UCSD-AML1 (cell line): Measurements from ENCODE around the gene PKNOX1.
A peak's percentile ranks its signal among the peaks of the same experiment; 100 is the strongest.
"Not testable (repeated sequence)": the region's sequence is repeated elsewhere in the genome, so short reads cannot be mapped to it uniquely, and the experiment has no call there.

Source experiments
- DNase-seq: peaks from one replicate; lab custom pipeline; 2025; ENCODE audit not compliant: unreplicated experiment; lab: John Stamatoyannopoulos, UW

PKNOX1 gene

DNA sequence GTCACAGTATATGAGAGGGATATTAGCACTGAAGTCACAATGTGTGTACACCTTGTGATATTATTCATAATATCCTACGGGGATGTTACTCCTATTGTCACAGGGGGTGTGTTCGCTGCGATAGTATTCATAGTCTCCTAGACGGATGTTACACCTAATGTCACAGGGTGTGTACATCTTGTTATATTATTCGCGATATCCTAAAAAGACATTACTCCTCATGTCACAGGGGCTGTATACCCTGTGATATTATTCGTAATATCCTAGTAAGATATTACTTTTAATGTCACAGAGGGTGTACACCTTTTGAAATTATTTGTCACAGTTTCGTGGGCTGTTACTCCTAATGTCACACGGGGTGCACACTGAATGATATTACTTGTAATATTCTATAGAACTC is 23.2 kb upstream of the PKNOX1 start:
- not testable (repeated sequence) for DNase-seq

DNA sequence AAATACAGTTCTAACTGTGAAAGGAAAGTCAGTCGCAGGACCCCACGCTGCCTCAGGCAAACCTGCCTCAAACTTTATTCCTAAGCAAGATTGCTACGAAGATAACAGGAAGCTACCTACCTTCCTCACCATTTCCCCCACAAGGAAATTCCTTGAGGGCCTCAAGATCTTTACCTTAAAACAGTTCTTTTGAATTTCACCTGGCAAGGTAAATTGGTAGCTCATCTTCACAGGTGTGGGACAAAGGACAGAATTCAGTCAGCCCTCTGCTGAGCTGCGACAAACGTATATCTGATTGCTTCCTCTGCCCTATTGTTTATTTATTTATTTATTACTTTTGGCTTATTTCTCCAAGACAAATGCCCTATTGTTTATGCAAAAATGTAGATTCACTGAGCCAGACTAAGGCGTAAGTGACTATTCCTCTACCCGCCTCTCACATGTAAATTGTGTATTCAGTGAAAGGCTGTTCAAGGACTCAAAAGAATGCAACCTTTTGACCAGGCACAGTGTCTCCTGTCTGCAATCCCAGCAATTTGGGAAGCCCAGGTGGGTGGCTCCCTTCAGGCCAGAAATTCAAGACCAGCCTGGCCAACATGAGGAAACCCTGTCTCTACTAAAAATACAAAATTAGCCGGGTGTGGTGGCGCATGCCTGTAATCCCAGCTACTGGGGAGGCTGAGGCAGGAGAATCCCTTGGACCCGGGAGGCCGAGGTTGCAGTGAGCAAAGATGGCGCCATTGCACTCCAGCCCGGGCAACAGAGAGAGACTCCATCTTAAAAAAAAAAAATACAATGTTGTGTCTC is 17.3 kb upstream of the PKNOX1 start:
- no peak for DNase-seq

DNA sequence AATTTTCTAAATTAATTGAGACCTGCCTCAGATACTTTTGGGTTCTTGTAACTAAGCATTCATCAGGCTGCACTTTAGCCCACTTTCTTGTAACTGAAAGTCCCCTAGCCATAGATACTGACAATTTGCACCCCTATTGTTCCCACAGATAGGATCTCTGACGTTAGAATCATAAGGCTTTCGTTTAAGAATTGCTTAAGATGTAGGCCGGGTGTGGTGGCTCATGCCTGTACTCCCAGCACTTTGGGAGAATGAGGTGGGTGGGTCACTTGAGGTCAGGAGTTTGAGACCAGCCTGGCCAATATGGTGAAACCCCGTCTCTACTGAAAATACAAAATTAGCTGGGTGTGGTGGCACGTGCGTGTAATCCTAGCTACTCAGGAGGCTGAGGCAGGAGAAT is 16.2 kb upstream of the PKNOX1 start:
- not testable (repeated sequence) for DNase-seq

DNA sequence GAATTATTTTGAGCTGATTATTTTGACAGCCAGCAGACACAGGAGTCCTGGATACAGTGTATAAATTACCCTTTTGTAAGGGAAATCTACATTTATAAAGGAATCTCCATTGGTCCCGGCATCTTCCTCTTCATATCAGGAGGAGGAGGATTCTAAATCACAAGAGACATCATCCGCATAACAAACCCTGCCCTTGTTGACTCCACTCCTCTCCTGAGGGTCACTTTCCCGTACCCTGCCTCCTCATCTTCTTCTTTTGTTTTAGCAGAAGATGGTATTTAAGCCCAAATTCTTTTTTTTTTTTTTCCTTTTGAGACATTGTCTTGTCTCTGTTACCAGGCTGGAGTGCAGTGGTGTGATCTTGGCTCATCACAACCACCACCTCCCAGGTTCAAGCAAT is 14.6 kb upstream of the PKNOX1 start:
- DNase-seq = no peak

DNA sequence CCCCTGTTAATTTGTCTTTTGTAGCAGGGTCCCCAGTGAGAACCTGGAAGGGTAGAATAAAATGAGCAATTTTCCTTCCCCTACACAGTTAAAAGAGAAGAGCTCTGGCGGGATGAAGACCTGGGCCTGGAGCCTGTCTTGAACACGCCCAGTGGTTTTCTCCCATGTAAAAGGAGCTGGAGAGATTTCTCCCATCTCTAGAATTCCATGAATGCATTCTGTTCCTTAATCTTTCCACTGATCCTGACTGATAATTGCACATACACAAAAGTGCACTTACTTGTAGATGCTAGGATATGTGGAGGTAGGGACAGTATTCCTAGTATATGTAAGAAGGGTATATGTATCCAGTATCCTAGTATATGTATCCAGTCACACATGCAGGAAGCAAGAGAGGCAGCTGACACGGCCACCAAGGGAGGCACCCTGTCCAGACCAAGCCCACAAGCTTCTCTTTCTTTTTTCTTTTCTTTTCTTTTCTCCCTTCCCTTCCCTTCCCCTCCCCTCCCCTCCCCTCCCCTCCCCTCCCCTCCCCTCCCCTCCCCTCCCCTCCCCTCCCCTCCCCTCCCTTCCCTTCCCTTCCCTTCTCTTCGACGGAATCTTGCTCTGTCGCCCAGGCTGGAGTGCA is 11.9 kb upstream of the PKNOX1 start:
- no peak for DNase-seq

DNA sequence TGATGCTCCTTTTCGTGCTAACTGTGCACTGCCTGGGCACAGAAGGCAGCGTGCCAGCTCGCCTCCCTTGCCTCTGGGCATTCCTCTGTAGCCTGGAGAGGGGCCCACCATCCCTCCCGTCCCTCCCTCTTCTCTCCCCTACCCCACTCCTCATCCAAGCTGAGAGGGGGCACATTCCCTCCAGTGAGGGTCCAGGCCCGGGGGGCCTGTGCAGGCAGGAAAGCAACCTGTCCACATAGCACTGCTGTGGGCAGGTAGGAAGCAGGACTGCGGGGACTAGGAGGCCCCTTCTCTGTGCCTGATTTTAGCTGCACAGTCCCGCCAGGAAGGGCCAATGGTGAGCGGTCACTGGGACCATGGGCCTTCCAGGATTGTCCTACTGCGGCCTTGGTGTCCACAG is 10.3 kb upstream of the PKNOX1 start:
- DNase-seq = no peak

DNA sequence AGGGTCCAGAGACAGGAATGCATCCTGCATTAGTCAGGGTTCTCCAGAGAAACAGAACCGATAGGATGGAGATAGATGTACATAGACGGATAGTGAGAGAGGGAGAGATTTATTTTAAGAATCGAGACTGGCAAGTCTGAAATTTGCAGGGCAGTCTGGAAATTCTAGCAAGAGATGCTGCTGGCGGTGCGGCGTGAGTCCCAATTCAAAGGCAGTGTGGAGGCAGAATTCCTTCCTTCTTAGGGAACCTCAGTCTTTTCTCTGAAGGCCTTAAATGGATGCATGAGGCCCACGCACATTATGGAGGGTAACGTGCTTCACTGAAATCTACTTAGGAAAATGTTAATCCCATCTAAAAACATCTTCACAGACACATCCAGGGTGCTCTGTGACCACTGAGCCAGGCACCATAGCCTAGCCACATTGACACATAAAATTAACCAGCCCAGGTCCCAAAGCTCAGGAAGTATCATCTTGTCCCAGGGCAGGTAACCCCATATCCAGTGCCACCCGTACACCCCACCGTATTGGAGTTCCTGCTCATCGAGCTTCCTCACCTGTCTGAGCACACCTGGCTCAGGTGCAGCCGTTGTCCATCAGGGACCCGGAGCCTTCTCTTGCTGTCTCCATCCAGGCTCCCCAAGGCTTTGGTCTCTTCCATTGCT is 9.7 kb upstream of the PKNOX1 start:
- no peak for DNase-seq

DNA sequence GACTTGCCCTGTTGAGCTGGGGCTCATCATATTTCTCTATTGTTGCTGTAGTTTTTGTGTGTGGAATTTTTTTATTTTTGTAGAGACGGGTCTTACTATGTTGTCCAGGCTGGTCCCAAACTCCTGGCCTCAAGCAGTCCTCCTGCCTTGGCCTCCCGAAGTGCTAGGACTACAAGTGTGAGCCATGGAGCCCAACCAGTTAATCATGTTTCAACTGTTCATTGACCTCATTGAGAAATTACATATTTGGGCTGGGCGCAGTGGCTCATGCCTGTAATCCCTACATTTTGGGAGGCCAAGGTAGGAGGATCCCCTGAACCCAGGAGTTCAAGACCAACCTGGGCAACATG is 9.2 kb upstream of the PKNOX1 start:
- DNase-seq = no peak

DNA sequence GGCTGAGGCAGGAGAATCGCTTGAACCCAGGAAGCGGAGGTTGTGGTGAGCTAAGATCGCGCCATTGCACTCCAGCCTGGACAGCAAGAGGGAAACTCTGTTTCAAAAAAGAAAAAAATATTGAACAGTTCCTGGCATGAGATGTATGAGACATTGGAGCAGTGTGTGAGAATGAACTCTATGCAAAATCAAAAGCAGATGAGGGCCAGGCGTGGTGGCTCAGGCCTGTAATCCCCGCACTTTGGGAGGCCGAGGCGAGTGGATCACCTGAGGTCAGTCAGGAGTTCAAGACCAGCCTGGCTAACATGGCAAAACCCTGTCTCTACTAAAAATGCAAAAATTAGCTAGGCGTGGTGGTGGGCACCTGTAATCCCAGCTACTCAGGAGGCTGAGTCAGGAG is 6.7 kb upstream of the PKNOX1 start:
- DNase-seq = not testable (repeated sequence)

DNA sequence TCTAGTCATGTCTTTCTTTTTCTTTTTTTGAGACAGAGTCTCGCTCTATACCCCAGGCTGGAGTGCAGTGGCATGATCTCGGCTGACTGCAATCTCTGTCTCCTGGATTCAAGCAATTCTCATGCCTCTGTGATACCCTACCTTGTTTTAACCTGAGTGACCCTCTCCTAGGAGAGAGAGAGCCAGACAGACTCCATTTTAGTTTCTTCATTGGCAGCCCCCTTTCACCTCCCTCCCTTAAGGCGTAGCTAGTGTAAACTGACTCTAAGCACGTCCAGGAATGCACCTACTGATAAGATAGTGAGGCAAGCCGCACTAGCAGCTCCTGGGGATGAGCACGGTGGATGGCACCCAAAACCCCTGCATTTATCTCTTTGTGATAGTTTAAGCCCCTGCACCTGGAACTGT is 5.2 kb upstream of the PKNOX1 start:
- DNase-seq = no peak

DNA sequence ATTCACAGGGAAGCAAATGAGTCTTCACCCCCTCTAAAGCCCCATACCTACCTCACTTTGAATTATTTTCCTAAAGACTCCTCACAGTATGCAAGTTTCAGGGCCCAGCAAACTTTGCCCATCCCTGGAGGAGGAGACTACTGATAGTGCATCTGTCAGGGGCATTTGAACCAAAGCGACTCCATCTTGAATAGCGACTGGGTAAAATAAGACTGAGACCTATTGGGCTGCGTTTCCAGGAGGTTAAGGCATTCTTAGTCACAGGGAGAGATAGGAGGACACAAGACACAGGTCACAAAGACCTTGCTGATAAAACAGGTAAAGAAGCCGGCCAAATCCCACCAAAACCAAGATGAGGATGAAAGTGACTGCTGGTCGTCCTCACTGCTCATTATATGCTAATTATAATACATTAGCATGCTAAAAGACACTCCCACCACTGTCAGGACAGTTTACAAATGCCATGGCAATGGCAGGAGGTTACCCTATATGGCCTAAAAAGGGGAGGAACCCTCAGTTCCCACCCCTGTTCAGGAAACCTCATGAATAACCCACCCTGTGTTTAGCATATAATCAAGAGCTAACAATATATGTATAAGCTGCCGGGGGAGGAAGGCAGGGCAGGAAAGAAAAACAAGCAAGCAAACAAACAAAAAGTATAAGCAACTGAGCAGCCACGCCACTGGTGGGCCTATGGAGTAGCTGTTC is 3.3 kb upstream of the PKNOX1 start:
- DNase-seq = no peak

DNA sequence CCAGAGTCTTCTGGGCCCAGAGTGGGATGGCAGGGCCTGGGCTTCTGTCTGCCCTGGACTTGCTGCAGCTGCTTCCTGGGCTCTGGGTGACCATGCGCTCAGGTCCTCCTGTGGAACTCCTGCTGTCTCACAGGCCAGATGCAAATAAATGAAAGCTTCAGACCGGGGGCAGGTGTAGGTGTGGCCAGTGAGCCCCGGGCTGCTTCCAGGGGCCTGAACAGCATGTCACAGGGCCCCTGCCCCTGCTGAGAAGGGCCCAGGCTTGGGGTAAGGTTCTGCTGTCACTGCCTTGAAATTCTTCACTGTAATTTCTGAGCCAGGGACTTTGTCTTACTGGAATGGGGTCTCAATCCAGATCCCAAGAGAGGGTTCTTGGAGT is 2.5 kb upstream of the PKNOX1 start:
- no peak for DNase-seq

DNA sequence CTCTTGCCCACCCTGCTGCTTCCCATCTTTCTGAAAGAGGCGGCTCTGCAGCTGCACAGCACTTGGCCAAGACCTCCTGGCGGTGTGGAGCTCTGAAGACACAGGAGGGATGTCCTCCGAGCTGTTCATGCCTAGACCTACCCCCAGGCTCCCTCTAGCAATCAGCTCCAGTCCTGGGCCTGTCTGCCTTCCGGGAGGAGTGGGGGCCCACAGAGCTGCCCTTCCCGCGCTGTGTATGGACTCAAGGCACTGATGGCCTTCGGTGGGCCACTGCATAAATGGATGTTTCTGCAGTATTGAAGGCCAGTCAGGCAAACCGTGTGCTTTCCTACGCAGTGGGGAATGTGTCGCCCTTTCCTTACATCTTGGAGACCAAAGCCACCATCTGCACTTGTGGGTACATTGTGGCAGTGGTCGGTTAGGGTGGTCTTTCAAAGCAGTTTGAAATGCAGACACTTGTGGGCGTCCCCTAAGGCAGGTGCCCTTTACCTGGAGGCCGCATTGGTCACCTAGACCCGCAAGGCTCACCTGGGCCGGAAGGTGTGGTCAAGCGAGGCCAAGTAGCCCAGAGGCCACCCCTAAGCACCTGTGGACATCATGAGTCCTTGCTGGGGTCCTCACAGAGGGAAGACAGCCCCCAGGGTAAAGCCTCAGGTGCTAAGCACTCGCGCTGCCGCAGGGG is 912 bp upstream of the PKNOX1 start:
- no peak for DNase-seq

DNA sequence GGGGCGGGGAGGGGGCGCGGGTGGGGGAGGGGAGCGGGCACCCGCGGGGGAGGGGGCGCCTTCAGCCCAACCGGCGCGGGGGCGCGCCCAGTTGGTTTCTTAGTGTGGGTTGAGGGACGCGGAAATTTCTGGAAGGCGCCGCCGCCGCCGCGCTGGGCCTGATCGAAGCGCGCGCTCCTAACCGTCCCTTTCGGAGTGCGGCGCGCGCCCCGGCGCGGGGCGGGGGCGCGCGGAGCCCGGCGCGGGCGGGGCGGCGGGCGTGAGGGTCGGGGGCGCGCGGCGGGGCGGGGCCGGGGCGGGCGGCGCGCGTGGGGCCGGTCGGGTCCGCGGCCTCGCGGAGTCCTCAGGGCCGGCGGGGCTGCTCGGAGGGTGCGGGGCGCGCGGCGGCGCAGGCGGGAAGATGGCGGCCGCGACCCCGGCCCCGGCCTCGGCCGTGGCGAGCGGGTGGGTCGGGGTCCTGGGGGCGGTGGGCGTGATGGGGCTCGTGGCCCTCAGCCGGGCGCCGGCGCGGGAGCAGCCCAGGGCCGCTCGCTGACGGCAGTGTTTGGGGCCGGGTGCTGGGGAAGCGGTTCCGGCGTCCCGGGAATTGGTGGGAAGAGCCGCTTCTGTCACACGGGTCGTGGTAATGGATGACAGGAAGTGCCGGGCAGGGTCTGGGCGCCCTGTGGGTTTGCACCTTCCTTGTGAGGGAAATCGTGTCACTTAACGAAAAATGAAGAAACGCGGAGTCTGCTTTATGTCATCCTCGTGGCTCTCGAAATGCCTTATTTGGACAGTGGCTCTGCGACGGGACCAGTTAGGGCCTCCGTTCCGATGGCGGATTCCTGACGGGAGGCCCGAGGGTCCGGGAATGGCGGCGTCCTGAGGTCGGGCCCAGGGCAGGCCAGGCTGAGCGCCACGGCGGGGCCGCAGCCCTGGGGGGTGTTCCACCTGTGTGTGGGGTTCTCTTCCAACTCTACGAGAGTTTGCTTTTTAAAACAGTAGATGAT is 764 bp downstream of the PKNOX1 start:
- peak; percentile 83 for DNase-seq

DNA sequence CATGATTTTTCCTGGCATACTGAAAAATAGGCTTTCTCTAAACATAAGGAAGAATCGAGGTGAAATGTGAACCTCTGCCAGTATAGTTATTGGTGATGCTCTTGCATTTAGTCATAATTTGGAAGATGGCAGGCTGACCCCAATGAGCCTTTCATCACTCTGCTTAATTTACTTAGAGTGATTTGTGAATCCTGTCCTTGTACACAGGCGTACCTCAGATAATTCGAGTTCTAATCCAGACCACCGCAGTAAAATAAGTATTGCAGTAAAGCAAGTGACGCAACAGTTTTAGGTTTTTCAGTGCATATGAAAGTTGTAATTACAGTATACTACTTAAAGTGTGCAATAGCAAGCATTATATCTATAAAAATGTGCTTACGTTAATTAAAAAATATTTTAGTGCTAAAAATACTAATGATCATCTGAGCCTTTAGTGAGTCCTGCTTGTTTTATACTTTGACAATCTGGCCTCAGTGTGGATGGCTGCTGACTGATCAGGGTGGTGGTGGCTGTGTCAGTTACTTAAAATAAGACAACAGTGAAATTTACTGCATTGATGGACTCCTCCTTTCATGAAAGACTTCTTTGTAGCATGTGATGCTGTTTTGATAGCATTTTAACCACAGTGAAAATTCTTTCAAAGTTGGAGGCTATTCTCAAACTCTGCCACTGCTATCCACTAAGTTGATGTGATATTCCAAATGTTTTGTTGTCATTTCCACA is 1.7 kb downstream of the PKNOX1 start:
- no peak for DNase-seq

DNA sequence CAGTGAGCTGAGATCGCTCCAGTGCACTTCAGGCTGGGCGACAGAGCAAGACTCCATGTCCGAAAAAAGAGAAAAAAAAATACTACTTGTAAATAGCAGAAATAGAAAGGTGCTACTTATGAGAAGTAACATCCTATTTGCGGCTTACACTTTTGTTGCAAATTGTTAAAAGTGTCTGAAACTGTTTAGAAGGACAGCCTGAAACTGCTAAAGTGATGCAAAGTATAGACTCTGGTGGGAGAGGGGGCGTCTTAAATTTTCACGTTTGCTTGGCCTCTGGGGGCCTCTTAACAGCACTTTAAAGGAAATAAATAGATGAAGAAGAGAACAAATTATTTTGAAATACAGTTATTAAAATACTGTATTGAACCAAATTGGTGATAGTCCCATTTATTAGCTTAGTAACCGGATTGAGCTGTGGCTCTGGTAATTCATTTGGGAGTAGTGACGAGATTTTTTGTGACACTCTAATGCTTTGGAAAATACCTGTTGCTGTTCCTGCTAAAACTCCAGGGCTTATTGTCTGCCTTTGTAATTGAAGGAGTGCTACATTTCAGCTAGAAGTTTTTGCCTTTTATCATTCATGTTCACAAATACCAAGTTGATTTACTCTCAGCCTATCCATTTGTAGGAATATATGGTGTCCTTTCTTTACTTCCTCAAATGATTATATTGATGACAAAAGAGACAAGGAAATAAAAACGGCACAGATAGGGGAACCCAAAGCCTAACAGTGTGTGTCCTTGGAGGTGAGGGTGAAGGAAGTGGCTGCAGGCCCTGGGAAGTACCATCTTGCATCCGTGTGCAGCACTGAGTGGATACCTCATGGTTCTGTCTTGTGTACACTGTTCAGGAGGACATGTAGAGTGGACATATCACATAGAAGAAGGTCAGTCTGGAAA is 6.2 kb downstream of the PKNOX1 start:
- DNase-seq = no peak

DNA sequence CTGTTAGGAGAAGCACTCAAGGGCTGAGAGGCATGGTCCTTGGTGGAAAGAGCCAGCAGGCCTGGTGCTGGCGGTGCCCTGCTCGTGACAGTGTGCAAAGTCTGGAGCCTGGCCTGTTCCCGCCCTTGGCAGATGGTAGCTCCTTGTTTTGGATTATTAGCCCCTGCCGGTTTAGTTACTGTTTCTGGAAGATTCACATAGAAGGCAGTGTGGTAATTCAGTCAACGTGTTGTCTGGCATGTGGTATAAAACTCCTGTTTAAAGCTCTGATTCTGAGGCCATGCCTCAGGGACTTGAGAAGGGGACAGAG is 6.8 kb downstream of the PKNOX1 start:
- no peak for DNase-seq

DNA sequence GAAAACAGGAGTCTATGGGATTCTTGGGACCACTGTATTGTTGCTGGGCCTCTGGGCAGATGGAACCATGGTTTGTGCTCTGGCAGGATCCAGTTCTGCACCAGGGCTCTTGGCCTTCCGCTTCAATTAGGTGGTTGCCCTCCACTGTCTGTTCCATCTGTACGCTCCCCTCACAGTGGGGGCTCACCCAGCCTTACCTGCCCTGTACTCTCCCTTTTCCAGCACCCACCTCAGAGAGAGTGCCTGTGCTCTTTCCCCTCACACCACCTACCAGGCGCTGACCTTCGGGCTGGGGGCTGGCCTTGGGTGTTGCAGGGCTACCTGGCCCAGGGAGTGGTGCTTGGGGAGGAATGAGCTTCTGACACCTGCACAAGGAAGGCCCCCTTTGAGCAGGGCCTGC is 7.5 kb downstream of the PKNOX1 start:
- DNase-seq = no peak

DNA sequence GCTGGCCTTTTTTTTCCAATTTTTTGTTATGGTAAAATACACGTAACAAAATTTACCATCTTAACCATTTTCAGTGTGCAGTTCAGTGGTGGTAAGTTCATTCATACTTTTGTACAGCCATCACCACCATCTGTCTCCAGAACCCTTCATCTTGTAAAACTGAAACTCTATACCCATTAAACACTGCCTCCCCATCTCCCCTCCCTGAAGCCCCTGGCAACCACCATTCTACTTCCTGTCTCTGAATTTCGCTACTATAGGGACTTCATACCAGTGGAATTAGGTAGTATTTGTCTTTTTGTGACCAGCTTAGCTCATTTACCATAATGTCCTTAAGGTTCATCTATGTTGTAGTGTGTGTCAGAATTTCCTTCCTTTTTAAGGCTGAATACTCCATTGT is 8.7 kb downstream of the PKNOX1 start:
- DNase-seq = no peak
